SW 1271 (cell line): ENCODE measurements around the gene MEX3B.
"Not testable (repeated sequence)": the region's sequence is repeated elsewhere in the genome, so short reads cannot be mapped to it uniquely, and the experiment has no call there.

Source experiments
- DNase-seq, 2 experiments: peaks; one replicate each; lab custom pipeline; 2025; lab: John Stamatoyannopoulos, UW

Gene MEX3B

GRCh38 chr15:82005239-82005638 is 40.6 kb downstream of the MEX3B start:
- no peak for DNase-seq

- DNase-seq = no peak
These were observed 41.9 kb downstream of the MEX3B start for GRCh38 chr15:82003916-82004315.

- not testable (repeated sequence) for DNase-seq
These were observed 50.7 kb downstream of the MEX3B start for GRCh38 chr15:81995081-81995480.

- no peak for DNase-seq
These were observed 53.3 kb downstream of the MEX3B start for GRCh38 chr15:81992523-81992922.
